Endothelial cell (in vitro differentiated cells): ENCODE measurements around the gene DCAF6. TPM values are rescaled to one million over a fixed set of nuclear protein-coding genes. Genes with fewer than 3 reads are reported as not detected.

ENCODE experiments used
- DNase-seq: peaks from one replicate; pipeline ENCODE4 v3.0.0; 2021; ENCODE audit warnings: low spot score
- H3K27ac Mint-ChIP-seq: one replicate; pipeline ENCODE4 v1.8.0; 2021; ENCODE audit warnings: mixed read lengths, inconsistent platforms; ENCODE audit not compliant: unreplicated experiment
- H3K27me3 Mint-ChIP-seq: one replicate; pipeline ENCODE4 v1.8.0; 2021; ENCODE audit warnings: mild to moderate bottlenecking, moderate library complexity, mixed read lengths, inconsistent platforms; ENCODE audit not compliant: unreplicated experiment
- H3K36me3 Mint-ChIP-seq: one replicate; pipeline ENCODE4 v1.8.0; 2021; ENCODE audit warnings: mild to moderate bottlenecking, low read depth, mixed read lengths, inconsistent platforms; ENCODE audit not compliant: unreplicated experiment
- H3K4me1 Mint-ChIP-seq: one replicate; pipeline ENCODE4 v1.8.0; 2021; ENCODE audit warnings: mild to moderate bottlenecking, mixed read lengths, inconsistent platforms; ENCODE audit not compliant: unreplicated experiment
- H3K4me3 Mint-ChIP-seq: one replicate; pipeline ENCODE4 v1.8.0; 2021; ENCODE audit warnings: mild to moderate bottlenecking, mixed read lengths, inconsistent platforms; ENCODE audit not compliant: unreplicated experiment
- H3K9me3 Mint-ChIP-seq: one replicate; pipeline ENCODE4 v1.8.0; 2021; ENCODE audit warnings: mixed read lengths, inconsistent platforms; ENCODE audit not compliant: unreplicated experiment
- total RNA-seq: library from RNA; stranded (reverse); fragmentation: NEBNext Ultra II Directional; extraction: Animal tissue kit (Norgen Biotek cat#: 25700); gene quantifications from one replicate; pipeline ENCODE4 v1.2.1, GENCODE V29; 2021; ENCODE audit not compliant: unreplicated experiment
- TF ChIP-seq, protein P1 (sequence below): fragments of 200-600 bp; sonication (generic); IDR thresholded peaks from one replicate; pipeline ENCODE4 v1.5.0; 2021; ENCODE audit warnings: antibody characterized with exemption; ENCODE audit not compliant: unreplicated experiment

The DCAF6 gene
- total RNA-seq, 1 donor from 2014 or later: 21.0 TPM

DNA sequence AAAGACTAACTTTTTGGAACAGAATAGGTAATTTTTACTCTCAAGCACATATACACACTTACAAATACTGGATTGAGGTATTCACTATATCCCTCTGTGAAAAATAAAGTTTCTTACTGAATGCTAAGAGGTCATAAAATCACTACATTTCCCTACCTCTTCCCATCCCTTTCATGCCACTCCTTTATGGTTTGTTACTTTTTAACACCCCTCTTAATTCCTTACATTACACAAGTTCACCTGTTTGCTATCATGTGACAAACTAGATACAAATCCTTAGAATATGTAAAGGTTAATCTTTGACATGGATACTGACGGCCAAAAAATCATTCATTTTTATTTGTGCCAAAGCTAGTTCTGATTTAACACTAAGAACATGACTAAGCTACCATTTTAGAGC lies 6.8 kb upstream of the DCAF6 start:
- TF ChIP-seq, protein P1, sequence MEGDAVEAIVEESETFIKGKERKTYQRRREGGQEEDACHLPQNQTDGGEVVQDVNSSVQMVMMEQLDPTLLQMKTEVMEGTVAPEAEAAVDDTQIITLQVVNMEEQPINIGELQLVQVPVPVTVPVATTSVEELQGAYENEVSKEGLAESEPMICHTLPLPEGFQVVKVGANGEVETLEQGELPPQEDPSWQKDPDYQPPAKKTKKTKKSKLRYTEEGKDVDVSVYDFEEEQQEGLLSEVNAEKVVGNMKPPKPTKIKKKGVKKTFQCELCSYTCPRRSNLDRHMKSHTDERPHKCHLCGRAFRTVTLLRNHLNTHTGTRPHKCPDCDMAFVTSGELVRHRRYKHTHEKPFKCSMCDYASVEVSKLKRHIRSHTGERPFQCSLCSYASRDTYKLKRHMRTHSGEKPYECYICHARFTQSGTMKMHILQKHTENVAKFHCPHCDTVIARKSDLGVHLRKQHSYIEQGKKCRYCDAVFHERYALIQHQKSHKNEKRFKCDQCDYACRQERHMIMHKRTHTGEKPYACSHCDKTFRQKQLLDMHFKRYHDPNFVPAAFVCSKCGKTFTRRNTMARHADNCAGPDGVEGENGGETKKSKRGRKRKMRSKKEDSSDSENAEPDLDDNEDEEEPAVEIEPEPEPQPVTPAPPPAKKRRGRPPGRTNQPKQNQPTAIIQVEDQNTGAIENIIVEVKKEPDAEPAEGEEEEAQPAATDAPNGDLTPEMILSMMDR: no peak
- H3K9me3 Mint-ChIP-seq: no peaks in the 10 kb centered on the region
- H3K4me1 Mint-ChIP-seq: peaks cover 6% of the 10 kb centered on the region

DNA sequence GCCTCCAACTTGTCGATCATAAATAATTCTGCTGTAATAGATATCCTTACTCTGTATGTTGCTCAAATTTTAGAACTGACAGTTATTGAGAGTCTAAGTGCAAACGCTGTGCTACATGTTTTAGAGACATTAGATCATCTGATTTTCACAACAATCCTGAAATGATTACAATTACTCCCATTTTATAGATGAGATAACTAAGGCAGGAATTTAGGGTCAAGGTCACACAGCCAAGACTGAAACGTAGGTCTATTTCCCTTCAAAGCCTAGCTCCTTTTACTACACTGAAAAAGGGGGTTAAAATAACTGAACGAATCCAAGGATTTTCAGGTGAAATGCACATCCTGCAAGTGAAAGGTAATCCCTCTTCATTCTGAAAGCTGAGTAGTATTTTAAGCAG lies 2.7 kb upstream of the DCAF6 start:
- TF ChIP-seq, protein P1: no peak
- H3K4me1 Mint-ChIP-seq: peaks cover 31% of the 10 kb centered on the region
- H3K9me3 Mint-ChIP-seq: no peaks in the 10 kb centered on the region
- peaks cover 14% of the 10 kb centered on the region for H3K36me3 Mint-ChIP-seq
- DNase-seq: no peak
- H3K27me3 Mint-ChIP-seq: peaks cover 16% of the 10 kb centered on the region
- no peak overlapping the region for H3K27ac Mint-ChIP-seq
- no peak overlapping the region for H3K4me3 Mint-ChIP-seq

More for the DNA sequence above, 6.8 kb upstream of the DCAF6 start:
- Mint-ChIP-seq H3K4me3 (no peak overlapping the region), H3K36me3 (no peaks in the 10 kb centered on the region), H3K27me3 (no peaks in the 10 kb centered on the region), H3K27ac (no peak overlapping the region)
- no peak for DNase-seq

DNA sequence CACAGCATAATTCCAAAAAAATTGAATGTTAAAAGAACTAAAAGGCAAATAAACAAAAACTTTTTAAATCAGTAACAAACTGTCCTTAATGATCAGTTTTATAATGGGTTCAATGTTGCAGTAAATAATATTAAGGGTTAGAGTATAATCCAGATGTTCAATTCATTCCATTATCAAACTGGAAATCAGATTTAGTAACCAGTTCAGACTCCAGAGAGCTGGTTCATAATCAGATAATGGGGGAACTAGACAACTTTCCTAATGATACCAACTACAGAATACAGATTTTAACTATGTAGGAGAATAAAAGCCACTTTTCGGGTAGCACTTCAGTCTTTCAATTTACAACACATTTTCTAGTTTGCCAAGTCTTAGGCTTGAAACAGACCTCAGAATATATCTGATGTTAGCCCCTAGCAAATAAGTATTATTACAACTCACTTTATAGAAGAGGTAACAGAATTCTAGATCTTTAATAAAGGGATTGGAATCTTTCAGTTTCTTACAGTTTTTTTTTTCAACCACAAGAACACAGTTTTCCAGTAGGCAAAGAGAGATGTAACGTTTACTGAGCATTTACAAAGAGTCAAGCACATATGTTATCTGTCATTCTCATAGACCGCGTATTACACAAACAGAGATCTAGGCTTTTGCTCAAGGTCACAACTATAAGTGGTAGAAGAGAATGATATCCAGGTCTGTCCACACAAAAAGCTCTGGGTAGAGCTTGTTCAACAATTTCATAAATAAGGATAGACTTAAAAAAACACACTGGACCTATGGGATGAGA lies 1.9 kb upstream of the DCAF6 start:
- H3K27ac Mint-ChIP-seq: peak overlapping the region; percentile 99
- peaks cover 16% of the 10 kb centered on the region for H3K27me3 Mint-ChIP-seq
- H3K9me3 Mint-ChIP-seq: no peaks in the 10 kb centered on the region
- H3K4me3 Mint-ChIP-seq: peak overlapping the region; percentile 98
- peaks cover 31% of the 10 kb centered on the region for H3K4me1 Mint-ChIP-seq
- peaks cover 14% of the 10 kb centered on the region for H3K36me3 Mint-ChIP-seq
- no peak for DNase-seq
- TF ChIP-seq, protein P1: no peak

DNA sequence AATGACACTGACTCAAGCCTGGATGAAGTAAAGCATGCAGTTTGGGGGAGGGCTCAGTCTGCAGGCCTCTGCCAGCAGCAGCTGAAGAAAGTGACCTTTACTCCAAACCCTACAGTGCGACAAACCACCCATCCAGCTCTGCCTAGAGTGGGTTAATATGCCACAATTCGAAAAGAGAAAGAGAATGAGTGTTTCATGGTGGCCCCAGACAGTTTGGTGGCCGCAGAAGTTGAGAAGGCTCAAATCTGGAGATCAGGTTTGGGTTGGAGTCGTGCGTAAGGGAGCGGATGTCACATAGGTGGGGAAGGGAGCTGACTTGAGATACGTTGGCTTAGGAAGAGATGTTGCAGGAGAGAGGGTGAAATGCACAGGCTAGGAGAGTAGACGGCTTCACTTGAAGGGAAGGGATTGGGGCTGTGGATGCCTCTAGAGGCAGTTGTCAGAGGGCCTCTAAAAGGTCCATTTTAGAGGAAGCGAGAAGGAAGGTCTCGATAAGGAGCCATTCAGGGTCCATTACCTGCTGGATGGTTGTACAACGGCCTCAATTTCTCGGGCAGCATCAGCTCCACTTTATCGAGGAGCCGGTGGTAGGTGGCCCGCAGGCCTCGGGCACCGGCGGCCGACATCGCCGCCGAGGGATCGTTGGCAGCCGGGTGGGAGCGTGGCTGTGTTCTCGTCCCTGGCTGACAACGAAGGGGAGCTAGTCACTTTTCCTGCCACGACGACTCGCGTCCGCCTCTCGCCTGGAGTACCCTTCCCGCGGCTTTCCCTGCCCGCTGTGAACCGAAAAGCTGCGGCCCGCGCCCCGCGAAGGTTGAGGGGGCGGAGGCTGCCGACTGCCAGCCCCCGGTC lies 1.0 kb upstream of the DCAF6 start:
- no peak for DNase-seq
- peak overlapping the region; percentile 98 for H3K4me3 Mint-ChIP-seq
- H3K27me3 Mint-ChIP-seq: peaks cover 16% of the 10 kb centered on the region
- peaks cover 31% of the 10 kb centered on the region for H3K4me1 Mint-ChIP-seq
- TF ChIP-seq, protein P1: no peak
- no peaks in the 10 kb centered on the region for H3K9me3 Mint-ChIP-seq
- H3K36me3 Mint-ChIP-seq: peaks cover 14% of the 10 kb centered on the region
- peak overlapping the region; percentile 99 for H3K27ac Mint-ChIP-seq
